Keratinocyte (primary cell): ENCODE data around the gene MAML1.

Experiments
- CTCF ChIP-seq, 3 experiments: IDR thresholded peaks in 1 of 3; conservative IDR thresholded peaks in 1 of 3; optimal IDR thresholded peaks in 1 of 3; 2 replicates in 2 of 3; 3 replicates in 1 of 3; pipeline versions ENCODE3 to v1.5.1; 2011; ENCODE audit warnings: low read length in 3 of 3, mild to moderate bottlenecking in 3 of 3, moderate library complexity in 2 of 3, control low read depth in 1 of 3, inconsistent platforms in 1 of 3; ENCODE audit not compliant: insufficient read depth in 2 of 3; ENCODE audit errors: extremely low read depth in 1 of 3
- EZH2 ChIP-seq: IDR thresholded peaks from one replicate; pipeline ENCODE4 v1.6.1; 2012; ENCODE audit warnings: inconsistent platforms, mild to moderate bottlenecking, low read length, moderate library complexity

DNA sequence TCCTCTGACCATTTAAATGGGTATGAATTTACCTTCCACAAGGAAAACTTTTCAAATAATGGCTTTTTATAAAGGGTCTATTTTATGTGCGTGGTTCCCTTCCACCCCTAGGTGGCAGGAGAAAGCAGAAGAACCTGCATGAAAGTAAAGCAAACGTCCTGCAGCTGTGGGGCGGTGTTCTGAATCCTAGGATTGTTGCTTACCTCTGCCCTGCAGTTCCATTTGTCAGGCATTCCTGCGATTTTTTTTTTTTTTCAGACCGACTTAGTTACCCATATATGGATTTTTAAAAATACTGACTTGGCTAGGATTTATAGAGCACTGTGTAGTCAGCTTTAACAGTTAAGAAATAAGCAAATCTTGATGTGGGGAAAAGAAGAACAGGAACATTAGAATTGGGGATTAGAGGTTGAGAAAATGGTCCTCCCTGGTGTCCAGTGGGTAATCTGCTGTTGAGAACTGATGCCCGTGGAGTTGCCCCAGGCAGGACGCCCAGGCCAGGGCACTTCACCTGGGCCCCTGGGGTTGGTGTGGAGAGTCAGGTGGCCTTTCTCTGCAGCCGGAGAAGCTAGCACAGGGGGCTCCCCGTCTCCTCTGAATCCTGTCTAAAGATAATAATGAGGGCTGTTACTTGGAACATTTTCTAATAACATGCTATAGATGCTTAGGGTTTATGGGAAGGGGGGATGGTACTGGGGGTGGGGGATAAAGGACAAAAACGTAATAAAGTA is 30.8 kb downstream of the MAML1 start:
- TF ChIP-seq CTCF (optimal IDR thresholded peaks at IDR 0.05 in 1 of 3, IDR thresholded peaks at IDR 0.05 in 1 of 3, conservative IDR thresholded peaks at IDR 0.05 in 1 of 3; ENCODE audit: extremely low read depth in 1 of 3, insufficient read depth in 2 of 3, low read length in 3 of 3), result peak; percentile 76 to 86 (median 82)
- no peak for TF ChIP-seq EZH2
